Activated naive CD4-positive, alpha-beta T cell (primary cell): ENCODE measurements around the gene THAP8.

Experiments used
- DNase-seq, 4 experiments: peaks; one replicate each; lab custom pipeline; 2025; lab: John Stamatoyannopoulos, UW

THAP8 gene

GRCh38 chr19:36054119-36054732 is at the start of gene THAP8:
Gene THAP8 (minus strand): TSS chr19:36054285. CDS start chr19:36054217, 68 bp downstream.
- DNase-seq: peak; percentile 98 to 100 (median 99)

- no peak for DNase-seq
Observed at GRCh38 chr19:36103040-36103626, 49.0 kb upstream of the THAP8 start.

- no peak for DNase-seq
Observed at GRCh38 chr19:36101550-36102327, 47.7 kb upstream of the THAP8 start.

GRCh38 chr19:36100476-36100875 is 46.4 kb upstream of the THAP8 start:
- DNase-seq: no peak

GRCh38 chr19:36099166-36099785 is 45.2 kb upstream of the THAP8 start:
- no peak for DNase-seq

GRCh38 chr19:36097036-36097435 is 43.0 kb upstream of the THAP8 start:
- DNase-seq: no peak

GRCh38 chr19:36093687-36094086 is 39.6 kb upstream of the THAP8 start:
- no peak for DNase-seq

GRCh38 chr19:36093146-36093662 is 39.1 kb upstream of the THAP8 start:
- DNase-seq: no peak

GRCh38 chr19:36092566-36092965 is 38.5 kb upstream of the THAP8 start:
- no peak for DNase-seq

- DNase-seq: no peak
Observed at GRCh38 chr19:36090910-36091695, 37.0 kb upstream of the THAP8 start.

- no peak for DNase-seq
Observed at GRCh38 chr19:36089847-36090246, 35.8 kb upstream of the THAP8 start.

GRCh38 chr19:36086326-36086725 is 32.2 kb upstream of the THAP8 start:
- no peak for DNase-seq

- no peak for DNase-seq
Observed at GRCh38 chr19:36084231-36085009, 30.3 kb upstream of the THAP8 start.

GRCh38 chr19:36082916-36083315 is 28.8 kb upstream of the THAP8 start:
- no peak for DNase-seq

- DNase-seq: no peak
Observed at GRCh38 chr19:36081894-36082293, 27.8 kb upstream of the THAP8 start.

- DNase-seq: no peak
Observed at GRCh38 chr19:36081385-36081784, 27.3 kb upstream of the THAP8 start.

GRCh38 chr19:36079389-36079945 is 25.4 kb upstream of the THAP8 start:
- DNase-seq: no peak

GRCh38 chr19:36073121-36073876 is 19.2 kb upstream of the THAP8 start:
- DNase-seq: no peak

GRCh38 chr19:36072081-36072480 is 18.0 kb upstream of the THAP8 start:
- DNase-seq: no peak
